ENCODE results near the gene POLR2L. TPM values are rescaled to one million over a fixed set of nuclear protein-coding genes. Genes with fewer than 3 reads are reported as not detected.

POLR2L gene
- total RNA-seq, 1 experiment from 2014 or later = 107 TPM

DNA sequence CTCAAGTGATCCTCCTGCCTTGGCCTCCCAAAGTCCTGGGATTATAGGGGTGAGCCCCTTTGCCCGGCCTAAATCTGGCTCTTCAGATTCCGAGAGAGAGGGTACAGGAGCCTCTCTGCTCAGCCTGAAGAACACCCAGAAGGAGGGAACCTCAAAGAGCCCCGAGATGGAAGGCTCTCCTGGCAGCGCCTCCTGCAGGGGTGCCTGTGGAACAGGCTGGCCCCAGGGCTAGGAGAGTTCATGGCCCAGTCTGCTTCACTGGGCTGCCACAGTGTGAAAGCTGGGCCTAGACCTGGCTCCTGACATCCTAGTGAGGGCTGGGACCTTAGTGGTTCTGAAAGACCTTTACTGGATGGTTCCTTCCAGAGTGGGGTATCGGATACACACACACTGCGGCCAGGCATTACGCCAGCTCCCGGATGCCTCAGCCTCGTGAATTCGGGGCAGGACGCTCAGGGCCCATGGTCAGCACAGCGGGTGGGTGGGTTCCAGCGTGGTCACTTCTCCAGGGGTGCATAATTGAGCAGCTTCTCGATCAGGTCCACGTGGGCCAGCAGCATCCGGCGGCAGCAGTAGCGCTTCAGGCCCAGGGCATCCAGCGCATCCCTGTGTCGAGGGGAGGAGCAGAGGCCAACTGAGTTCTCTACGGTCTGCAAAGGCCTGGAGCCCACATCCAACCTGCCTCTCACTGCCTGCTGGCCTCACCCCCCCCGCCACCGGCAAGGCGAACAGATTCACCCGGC is 2.3 kb downstream of the POLR2L start:
- intact Hi-C loops (cut with micrococcal nuclease; ENCODE audit: unreplicated experiment) = no loop called here
- peaks cover 92% of the 10 kb centered on the region for H3K36me3 Mint-ChIP-seq (ENCODE audit: insufficient read depth, unreplicated experiment)
- CTCF ChIA-PET = interaction anchor here (0.6 kb wide), 1 partner anchor 714 kb away, joined by 6 read pairs; no protein-coding TSS in a partner anchor
- no peak for DNase-seq
- H3K4me3 Mint-ChIP-seq (ENCODE audit: low read depth, unreplicated experiment) = peak overlapping the region; percentile 77
- TF ChIP-seq, protein P1, sequence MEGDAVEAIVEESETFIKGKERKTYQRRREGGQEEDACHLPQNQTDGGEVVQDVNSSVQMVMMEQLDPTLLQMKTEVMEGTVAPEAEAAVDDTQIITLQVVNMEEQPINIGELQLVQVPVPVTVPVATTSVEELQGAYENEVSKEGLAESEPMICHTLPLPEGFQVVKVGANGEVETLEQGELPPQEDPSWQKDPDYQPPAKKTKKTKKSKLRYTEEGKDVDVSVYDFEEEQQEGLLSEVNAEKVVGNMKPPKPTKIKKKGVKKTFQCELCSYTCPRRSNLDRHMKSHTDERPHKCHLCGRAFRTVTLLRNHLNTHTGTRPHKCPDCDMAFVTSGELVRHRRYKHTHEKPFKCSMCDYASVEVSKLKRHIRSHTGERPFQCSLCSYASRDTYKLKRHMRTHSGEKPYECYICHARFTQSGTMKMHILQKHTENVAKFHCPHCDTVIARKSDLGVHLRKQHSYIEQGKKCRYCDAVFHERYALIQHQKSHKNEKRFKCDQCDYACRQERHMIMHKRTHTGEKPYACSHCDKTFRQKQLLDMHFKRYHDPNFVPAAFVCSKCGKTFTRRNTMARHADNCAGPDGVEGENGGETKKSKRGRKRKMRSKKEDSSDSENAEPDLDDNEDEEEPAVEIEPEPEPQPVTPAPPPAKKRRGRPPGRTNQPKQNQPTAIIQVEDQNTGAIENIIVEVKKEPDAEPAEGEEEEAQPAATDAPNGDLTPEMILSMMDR (IDR thresholded peaks at IDR 0.05; ENCODE audit: unreplicated experiment) = no peak
- H3K27ac Mint-ChIP-seq (ENCODE audit: unreplicated experiment) = peak overlapping the region; percentile 68
- peaks cover 23% of the 10 kb centered on the region for H3K4me1 Mint-ChIP-seq (ENCODE audit: low read depth, unreplicated experiment)
- H3K27me3 Mint-ChIP-seq (ENCODE audit: unreplicated experiment) = no peaks in the 10 kb centered on the region
- no TSS peak for BruUV-seq (replicated peaks)
- H3K9me3 Mint-ChIP-seq (ENCODE audit: low read depth, unreplicated experiment) = no peaks in the 10 kb centered on the region

DNA sequence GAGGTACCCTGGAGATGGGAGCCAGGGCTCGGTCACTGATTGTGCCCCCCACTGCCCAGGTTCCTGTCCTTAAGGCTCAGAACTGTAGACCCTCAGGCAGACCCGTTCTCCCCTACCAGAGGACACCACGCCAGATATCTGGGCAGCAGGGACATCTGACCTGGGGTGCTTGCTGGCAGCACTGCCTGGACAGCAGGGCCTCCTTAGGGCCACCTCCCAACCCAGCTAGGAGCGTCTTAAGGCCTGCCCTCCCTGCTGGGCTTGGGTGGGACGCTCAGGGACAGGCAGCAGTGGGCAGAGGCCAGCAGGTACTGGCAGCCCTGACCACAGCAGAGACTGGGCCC is 3.1 kb downstream of the POLR2L start:
- TF ChIP-seq, protein P1 (IDR thresholded peaks at IDR 0.05; ENCODE audit: unreplicated experiment) = no peak
- H3K4me1 Mint-ChIP-seq (ENCODE audit: low read depth, unreplicated experiment) = peaks cover 23% of the 10 kb centered on the region
- intact Hi-C loops (cut with micrococcal nuclease; ENCODE audit: unreplicated experiment) = no loop called here
- BruUV-seq (replicated peaks) = no TSS peak
- H3K27me3 Mint-ChIP-seq (ENCODE audit: unreplicated experiment) = no peaks in the 10 kb centered on the region
- H3K9me3 Mint-ChIP-seq (ENCODE audit: low read depth, unreplicated experiment) = no peaks in the 10 kb centered on the region
- DNase-seq = no peak
- peaks cover 96% of the 10 kb centered on the region for H3K36me3 Mint-ChIP-seq (ENCODE audit: insufficient read depth, unreplicated experiment)
- H3K27ac Mint-ChIP-seq (ENCODE audit: unreplicated experiment) = peak overlapping the region; percentile 43
- no peak overlapping the region for H3K4me3 Mint-ChIP-seq (ENCODE audit: low read depth, unreplicated experiment)
- CTCF ChIA-PET = no interaction called here

DNA sequence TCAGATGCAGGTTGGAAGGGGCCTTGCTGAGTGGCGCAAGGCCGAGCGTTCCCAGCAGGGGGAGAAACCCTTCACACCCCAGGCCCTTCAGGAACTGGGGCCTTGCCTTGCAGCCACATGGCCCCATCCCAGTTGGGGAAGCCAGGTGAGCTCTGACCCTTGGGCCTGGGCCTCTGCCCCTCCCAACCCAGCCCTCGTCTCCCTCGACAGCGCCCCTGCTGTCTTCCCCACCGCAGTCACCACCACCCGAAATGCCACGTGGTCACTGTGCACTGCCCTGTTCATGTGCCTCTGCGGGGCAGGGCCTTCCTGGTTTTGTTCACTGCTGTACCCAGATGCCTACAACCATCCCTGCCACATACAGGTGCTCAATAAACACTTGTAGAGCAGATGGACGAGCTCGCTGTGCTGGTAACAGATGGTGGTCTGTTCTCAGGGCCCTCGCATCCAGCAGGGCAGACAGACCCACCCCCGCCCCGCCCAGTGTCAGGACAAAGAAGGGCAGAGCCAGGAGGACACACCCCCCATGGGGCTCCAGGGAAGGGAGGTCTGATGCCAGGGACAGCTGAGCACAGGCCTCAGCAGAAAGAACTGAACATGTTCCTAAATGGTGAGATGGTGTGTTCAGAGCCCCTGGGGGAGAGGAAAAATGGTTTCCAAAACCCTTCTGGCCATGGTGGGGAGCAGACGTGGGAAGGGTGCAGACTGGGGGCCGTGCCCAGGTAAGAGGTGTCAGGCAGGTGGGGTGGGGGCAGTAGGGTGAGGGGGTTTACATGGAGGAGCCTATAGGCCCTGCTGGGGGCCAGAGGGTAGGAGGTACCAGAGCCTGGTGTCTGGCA is 3.7 kb downstream of the POLR2L start:
- intact Hi-C loops (cut with micrococcal nuclease; ENCODE audit: unreplicated experiment) = no loop called here
- peak overlapping the region; percentile 30 for H3K4me3 Mint-ChIP-seq (ENCODE audit: low read depth, unreplicated experiment)
- CTCF ChIA-PET = interaction anchor here (1.0 kb wide), 1 partner anchor 14 kb away, joined by 6 read pairs; no protein-coding TSS in a partner anchor

DNA sequence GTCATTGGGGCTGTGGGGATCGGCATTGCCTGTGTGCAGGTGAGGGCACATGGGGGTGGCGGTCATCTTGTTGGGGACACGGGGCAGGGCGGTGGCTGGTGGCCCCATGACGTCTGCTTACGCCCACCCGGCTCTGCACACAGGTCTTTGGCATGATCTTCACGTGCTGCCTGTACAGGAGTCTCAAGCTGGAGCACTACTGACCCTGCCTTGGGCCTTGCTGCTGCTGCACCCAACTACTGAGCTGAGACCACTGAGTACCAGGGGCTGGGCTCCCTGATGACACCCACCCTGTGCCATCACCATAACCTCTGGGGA is 4.4 kb downstream of the POLR2L start:
- TF ChIP-seq, protein P1 (IDR thresholded peaks at IDR 0.05; ENCODE audit: unreplicated experiment) = no peak
- no TSS peak for BruUV-seq (replicated peaks)
- intact Hi-C loops (cut with micrococcal nuclease; ENCODE audit: unreplicated experiment) = no loop called here
- peaks cover 98% of the 10 kb centered on the region for H3K36me3 Mint-ChIP-seq (ENCODE audit: insufficient read depth, unreplicated experiment)
- no peaks in the 10 kb centered on the region for H3K9me3 Mint-ChIP-seq (ENCODE audit: low read depth, unreplicated experiment)
- H3K27ac Mint-ChIP-seq (ENCODE audit: unreplicated experiment) = peak overlapping the region; percentile 33
- H3K4me3 Mint-ChIP-seq (ENCODE audit: low read depth, unreplicated experiment) = peak overlapping the region; percentile 21
- DNase-seq = no peak
- peaks cover 15% of the 10 kb centered on the region for H3K4me1 Mint-ChIP-seq (ENCODE audit: low read depth, unreplicated experiment)
- no peaks in the 10 kb centered on the region for H3K27me3 Mint-ChIP-seq (ENCODE audit: unreplicated experiment)
- CTCF ChIA-PET = interaction anchor here (1.0 kb wide), 1 partner anchor 14 kb away, joined by 6 read pairs; no protein-coding TSS in a partner anchor

More for the DNA sequence above, 3.7 kb downstream of the POLR2L start:
- H3K36me3 Mint-ChIP-seq (ENCODE audit: insufficient read depth, unreplicated experiment) = peaks cover 98% of the 10 kb centered on the region
- TF ChIP-seq, protein P1 (IDR thresholded peaks at IDR 0.05; ENCODE audit: unreplicated experiment) = peak; percentile 45
- peak overlapping the region; percentile 43 for H3K27ac Mint-ChIP-seq (ENCODE audit: unreplicated experiment)
- no peaks in the 10 kb centered on the region for H3K9me3 Mint-ChIP-seq (ENCODE audit: low read depth, unreplicated experiment)
- DNase-seq = no peak
- no peaks in the 10 kb centered on the region for H3K27me3 Mint-ChIP-seq (ENCODE audit: unreplicated experiment)
- BruUV-seq (replicated peaks) = TSS peak; percentile 10
- peaks cover 21% of the 10 kb centered on the region for H3K4me1 Mint-ChIP-seq (ENCODE audit: low read depth, unreplicated experiment)
